AG04449 (cell line): ENCODE measurements around the gene TMEM8B.

ENCODE experiments used
- CTCF ChIA-PET: fragments of 350-600 bp; formaldehyde crosslinking; extraction: SDS; loops from one replicate; lab custom pipeline; 2021; ENCODE audit warnings: antibody characterized with exemption; lab: Yijun Ruan, JAX
- POLR2A ChIA-PET: fragments of 400-600, 350-600 bp; formaldehyde crosslinking; extraction: SDS; loops from one replicate; lab custom pipeline; 2020; ENCODE audit warnings: antibody characterized with exemption, inconsistent platforms; lab: Yijun Ruan, JAX
- DNase-seq: peaks from one replicate; pipeline ENCODE4 v3.0.0-alpha.2; 2010; ENCODE audit warnings: low read depth, low spot score
- H3K4me3 ChIP-seq: 2 replicates; pipeline ENCODE4 v1.5.1; 2011; ENCODE audit warnings: low read depth, mild to moderate bottlenecking, control low read depth, low read length
- TF ChIP-seq, protein P1 (sequence below): IDR thresholded peaks from one replicate; pipeline ENCODE4 v1.5.1; 2011; ENCODE audit warnings: mild to moderate bottlenecking, moderate library complexity, low read length, control low read depth, inconsistent platforms; ENCODE audit not compliant: insufficient read depth; ENCODE audit errors: missing control alignments

TMEM8B gene

DNA sequence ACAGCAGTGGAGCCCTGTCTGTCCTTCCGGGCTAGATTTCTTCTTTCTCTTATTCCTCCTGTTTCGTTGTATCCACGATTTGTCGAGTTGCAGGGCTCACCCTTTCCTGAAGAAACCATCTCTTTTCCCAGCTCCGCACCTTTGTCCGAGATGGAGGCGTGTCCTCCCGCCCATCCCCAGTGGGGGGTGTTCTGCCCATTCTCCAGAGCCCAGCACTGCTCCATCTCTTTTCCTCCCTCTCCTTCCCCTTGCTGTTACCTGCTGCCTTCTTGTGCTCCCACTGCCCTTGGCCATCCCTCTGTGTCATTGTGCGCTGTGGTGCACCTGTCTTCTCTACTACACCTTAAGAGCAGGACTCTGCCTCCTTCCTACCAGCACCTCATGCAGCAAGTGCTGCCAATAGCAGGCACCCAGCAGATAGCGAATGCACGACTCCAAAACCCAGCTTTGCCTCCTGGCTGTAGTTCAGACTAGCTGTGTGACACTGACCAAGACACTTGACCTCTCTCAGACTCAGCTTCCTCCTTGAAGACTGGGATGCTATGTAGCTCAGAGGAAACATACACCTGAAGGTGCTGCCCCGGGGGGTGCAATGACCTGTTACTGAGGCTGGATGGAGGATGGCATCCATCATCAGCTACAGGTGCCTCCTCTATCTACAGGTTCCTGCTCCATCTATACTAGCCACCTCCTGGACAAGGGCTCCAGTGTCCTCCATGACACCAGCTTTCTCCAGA, 32.3 kb downstream of the TMEM8B start:
- H3K4me3 ChIP-seq: no peak overlapping the region
- TF ChIP-seq, protein P1, sequence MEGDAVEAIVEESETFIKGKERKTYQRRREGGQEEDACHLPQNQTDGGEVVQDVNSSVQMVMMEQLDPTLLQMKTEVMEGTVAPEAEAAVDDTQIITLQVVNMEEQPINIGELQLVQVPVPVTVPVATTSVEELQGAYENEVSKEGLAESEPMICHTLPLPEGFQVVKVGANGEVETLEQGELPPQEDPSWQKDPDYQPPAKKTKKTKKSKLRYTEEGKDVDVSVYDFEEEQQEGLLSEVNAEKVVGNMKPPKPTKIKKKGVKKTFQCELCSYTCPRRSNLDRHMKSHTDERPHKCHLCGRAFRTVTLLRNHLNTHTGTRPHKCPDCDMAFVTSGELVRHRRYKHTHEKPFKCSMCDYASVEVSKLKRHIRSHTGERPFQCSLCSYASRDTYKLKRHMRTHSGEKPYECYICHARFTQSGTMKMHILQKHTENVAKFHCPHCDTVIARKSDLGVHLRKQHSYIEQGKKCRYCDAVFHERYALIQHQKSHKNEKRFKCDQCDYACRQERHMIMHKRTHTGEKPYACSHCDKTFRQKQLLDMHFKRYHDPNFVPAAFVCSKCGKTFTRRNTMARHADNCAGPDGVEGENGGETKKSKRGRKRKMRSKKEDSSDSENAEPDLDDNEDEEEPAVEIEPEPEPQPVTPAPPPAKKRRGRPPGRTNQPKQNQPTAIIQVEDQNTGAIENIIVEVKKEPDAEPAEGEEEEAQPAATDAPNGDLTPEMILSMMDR: no peak
- ChIA-PET CTCF (interaction anchor here (5.0 kb wide), 1 partner anchor 21 kb away, joined by 25 read pairs; no protein-coding TSS in a partner anchor), POLR2A (interaction anchor here (1.0 kb wide), 1 partner anchor 13 kb away, joined by 5 read pairs; no protein-coding TSS in a partner anchor)
- DNase-seq: no peak

GRCh38 chr9:35862328-35862727, 33.3 kb downstream of the TMEM8B start:
- POLR2A ChIA-PET: no interaction called here
- CTCF ChIA-PET: interaction anchor here (5.0 kb wide), 1 partner anchor 20 kb away, joined by 25 read pairs; no protein-coding TSS in a partner anchor
- no peak overlapping the region for H3K4me3 ChIP-seq
- TF ChIP-seq, protein P1: no peak
- no peak for DNase-seq

DNA sequence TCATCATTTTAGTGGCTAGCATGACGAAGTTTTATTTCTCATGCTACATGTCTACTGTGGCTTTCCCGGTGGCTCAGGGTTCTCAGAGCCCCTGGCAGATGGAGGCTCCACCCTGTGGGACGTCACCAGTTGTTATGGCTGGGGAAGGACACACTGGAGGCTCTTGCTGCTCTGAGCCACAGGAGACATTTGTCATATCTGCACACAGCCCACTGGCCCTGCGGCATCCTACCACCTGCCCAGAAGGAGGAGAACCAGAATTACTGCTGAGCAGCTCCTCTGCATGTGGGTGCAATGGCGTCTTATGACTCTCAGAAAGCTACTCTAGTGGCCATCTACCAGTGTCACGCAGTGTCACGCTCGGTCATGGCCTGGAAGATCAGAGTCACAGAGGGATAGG, 34.6 kb downstream of the TMEM8B start:
- TF ChIP-seq, protein P1: no peak
- POLR2A ChIA-PET: interaction anchor here (0.6 kb wide), 1 partner anchor 22 kb away, joined by 3 read pairs; no protein-coding TSS in a partner anchor
- H3K4me3 ChIP-seq: no peak overlapping the region
- DNase-seq: no peak
- CTCF ChIA-PET: interaction anchor here (0.8 to 5.0 kb wide), 4 partner anchors 19 to 82 kb away, joined by 3 to 25 read pairs (median 4); no protein-coding TSS in a partner anchor

- DNase-seq: no peak
- no peak overlapping the region for H3K4me3 ChIP-seq
- POLR2A ChIA-PET: interaction anchor here (0.6 kb wide), 1 partner anchor 24 kb away, joined by 4 read pairs; no protein-coding TSS in a partner anchor
- TF ChIP-seq, protein P1: no peak
- CTCF ChIA-PET: interaction anchor here (0.6 to 5.0 kb wide), 6 partner anchors 11 to 81 kb away, joined by 3 to 25 read pairs (median 4); no protein-coding TSS in a partner anchor
These were observed 35.7 kb downstream of the TMEM8B start for GRCh38 chr9:35864695-35865255.

GRCh38 chr9:35867538-35867937, 38.5 kb downstream of the TMEM8B start:
- POLR2A ChIA-PET: no interaction called here
- TF ChIP-seq, protein P1: no peak
- no peak overlapping the region for H3K4me3 ChIP-seq
- CTCF ChIA-PET: interaction anchor here (1.5 kb wide), 1 partner anchor 43 kb away, joined by 4 read pairs; no protein-coding TSS in a partner anchor
- DNase-seq: no peak

DNA sequence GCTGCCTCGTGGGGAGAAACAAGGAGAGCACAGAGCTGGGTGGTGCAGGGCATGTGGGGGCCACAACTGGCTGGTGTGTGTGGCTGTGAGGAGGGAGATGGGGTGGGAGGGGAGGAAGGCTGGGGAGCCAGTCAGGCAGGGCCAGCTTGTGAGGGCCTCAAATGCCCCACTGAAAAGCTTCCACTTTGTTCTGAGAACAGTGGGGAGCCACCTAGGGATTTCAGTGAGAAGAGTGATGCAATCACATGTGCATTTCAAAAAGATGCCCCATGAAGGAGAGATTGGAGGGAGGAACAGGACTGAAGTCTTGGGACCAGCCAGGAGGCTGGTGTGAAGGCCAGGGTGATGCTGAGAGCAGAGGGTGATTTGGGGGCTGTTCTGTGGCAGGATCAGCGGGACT, 39.9 kb downstream of the TMEM8B start:
- ChIA-PET POLR2A (no interaction called here), CTCF (interaction anchor here (0.7 to 1.2 kb wide), 3 partner anchors 9 to 13 kb away, joined by 3 to 7 read pairs (median 5); no protein-coding TSS in a partner anchor)
- H3K4me3 ChIP-seq: no peak overlapping the region
- TF ChIP-seq, protein P1: no peak
- DNase-seq: no peak
